Gastrocnemius medialis (tissue), 4 donors: ENCODE results near the gene HTR2C.

Source experiments
- POLR2A ChIP-seq, 2 donors: fragments of 450-650 bp; IDR thresholded peaks; one replicate each; pipeline ENCODE4 v1.6.1; 2017; ENCODE audit warnings: antibody characterized with exemption in 2 of 2, mild to moderate bottlenecking in 2 of 2, moderate library complexity in 2 of 2
- TF ChIP-seq, protein P1 (sequence below), 5 experiments: fragments of 450-650 bp in 3 of 5; fragments of 200-600 bp in 2 of 5; sonication (generic) in 2 of 5; IDR thresholded peaks in 4 of 5; conservative IDR thresholded peaks in 1 of 5; 1 replicate in 4 of 5; 2 replicates in 1 of 5; pipeline ENCODE4 v1.5.1; 2016 to 2019; ENCODE audit warnings: antibody characterized with exemption in 5 of 5, mild to moderate bottlenecking in 3 of 5, moderate library complexity in 3 of 5

DNA sequence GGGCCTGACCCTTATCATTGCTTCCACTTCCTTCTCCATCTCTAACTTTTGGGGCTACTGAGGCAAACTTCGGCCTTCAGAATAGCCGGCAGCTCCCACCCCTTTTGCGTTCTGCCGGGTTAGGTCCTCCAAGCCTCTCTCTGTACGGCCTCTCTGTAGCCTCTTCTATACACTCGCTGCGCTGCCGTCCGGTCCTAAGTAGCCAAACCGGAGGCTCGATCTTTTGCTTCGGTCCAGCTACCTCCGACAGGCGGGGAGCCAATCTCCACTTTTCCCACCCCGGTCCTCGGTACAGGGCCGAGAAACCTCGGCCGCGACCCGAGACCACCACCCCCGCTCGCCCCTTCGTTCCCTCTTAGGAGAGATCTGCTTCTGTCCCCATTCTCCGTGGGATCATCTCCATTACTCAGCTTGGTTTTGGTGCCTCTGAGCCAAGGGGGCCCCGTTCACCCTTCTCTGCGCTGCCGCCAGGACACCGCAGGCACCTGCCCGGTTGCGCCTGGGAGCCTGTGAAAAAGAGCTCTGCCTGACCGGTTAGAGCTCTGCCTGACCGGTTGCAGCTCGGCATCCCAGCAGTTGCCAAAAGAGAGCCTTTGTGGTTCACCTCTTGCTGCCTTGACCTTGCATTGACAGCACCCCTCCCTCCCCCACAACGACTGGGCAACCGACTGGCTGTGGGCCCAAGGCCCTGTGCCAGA lies 1.0 kb upstream of the HTR2C start:
- TF ChIP-seq, protein P1, sequence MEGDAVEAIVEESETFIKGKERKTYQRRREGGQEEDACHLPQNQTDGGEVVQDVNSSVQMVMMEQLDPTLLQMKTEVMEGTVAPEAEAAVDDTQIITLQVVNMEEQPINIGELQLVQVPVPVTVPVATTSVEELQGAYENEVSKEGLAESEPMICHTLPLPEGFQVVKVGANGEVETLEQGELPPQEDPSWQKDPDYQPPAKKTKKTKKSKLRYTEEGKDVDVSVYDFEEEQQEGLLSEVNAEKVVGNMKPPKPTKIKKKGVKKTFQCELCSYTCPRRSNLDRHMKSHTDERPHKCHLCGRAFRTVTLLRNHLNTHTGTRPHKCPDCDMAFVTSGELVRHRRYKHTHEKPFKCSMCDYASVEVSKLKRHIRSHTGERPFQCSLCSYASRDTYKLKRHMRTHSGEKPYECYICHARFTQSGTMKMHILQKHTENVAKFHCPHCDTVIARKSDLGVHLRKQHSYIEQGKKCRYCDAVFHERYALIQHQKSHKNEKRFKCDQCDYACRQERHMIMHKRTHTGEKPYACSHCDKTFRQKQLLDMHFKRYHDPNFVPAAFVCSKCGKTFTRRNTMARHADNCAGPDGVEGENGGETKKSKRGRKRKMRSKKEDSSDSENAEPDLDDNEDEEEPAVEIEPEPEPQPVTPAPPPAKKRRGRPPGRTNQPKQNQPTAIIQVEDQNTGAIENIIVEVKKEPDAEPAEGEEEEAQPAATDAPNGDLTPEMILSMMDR (IDR thresholded peaks at IDR 0.05 in 4 of 5, conservative IDR thresholded peaks at IDR 0.05 in 1 of 5) = no peak
- TF ChIP-seq POLR2A (IDR thresholded peaks at IDR 0.05) = no peak
